ENCODE data around the gene C10orf143. TPM values are rescaled to one million over a fixed set of nuclear protein-coding genes. Genes with fewer than 3 reads are reported as not detected.
A peak's percentile ranks its signal among the peaks of the same experiment; 100 is the strongest.

C10orf143 gene
- total RNA-seq, 1 donor, result 1.3 TPM

DNA sequence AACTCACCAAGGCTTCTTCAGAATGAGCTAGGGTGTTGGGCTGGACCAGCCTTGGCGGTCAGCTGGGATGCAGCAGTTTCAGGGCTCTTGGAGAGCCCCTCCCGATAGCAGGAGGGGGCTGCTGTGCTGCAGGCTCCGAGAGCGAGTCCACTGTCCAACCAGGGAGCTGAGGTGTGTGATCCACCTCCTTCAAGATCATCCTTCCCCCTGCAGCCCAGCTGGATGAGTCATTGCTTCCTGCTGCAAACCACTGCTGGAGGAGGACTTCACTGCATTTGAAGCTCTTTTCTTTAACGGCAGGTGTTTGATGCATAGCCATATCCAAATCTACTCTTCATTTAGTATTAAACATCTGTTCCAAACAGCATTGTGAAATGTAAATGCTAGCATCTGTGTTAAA is 92.4 kb downstream of the C10orf143 start:
- peak in 2 of 3 donors; percentile 5 to 14 for DNase-seq (ENCODE audit: low read depth in 2 of 3, low spot score in 2 of 3)

DNA sequence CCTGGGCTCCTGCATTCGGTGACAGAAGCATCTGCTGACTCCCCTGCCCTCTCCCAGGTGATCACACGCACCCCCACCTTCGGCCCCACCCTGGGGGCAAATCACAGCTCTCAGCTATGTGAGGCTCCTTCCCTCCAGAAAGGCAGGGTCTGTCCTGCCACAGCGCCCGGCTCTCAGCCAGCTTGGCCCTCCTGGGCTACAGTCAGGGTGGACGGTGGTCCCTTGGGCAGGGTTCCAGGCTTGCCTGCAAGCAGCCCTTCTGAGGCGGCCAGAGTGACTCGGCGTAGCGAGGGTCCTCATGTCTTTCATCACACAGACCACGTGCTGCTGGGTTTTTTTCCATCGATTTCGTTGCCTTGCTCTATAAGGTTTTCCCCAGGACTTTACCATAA is 93.0 kb downstream of the C10orf143 start:
- no peak for DNase-seq (ENCODE audit: low read depth in 2 of 3, low spot score in 2 of 3)

DNA sequence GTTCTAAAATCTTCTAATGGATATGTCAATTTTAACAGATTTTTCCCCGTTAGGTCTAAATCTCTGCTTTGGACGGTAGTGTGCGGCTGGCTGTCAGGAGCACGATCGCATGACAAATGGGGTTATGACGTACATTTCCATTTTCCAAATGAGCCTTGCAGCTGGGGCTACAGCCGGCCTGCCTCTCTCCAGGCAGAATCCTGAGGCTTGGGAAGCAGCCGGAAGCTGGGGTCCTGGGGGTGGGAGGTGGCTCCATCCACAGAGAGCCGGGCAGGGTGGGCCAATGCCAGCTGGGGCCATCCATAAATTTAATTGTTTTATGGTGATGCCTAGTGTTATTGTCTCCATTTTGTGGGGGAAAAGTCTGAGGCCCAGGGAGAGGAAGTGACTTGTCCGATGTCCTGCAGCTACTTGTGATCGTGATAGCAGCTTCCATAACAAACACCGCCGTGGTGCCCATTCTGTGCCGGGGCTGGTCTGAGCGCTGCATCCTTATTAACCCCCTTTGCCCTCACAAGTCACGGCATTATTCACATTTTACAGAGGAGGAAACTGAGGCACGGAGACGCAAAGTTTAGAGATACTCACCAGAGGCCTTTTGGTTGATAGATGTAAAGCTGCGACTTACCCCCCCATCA is 93.5 kb downstream of the C10orf143 start:
- no peak for DNase-seq (ENCODE audit: low read depth in 2 of 3, low spot score in 2 of 3)

DNA sequence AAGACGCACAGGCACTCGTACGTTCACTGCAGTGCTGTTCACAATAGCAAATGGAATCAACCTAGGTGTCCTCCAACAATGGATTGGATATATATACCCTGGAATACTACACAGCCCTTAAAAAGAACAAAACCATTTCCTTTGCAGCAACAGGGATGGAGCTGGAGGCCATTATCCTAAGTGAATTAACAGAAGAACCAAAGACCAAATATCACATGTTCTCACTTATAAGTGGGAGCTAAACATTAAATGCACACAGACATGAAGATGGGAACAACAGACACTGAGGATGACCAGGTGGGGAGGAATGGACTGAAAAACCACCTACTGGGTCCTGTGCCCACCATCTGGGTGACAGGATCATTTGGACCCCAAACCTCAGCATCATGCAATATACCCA is 94.5 kb downstream of the C10orf143 start:
- no peak for DNase-seq (ENCODE audit: low read depth in 2 of 3, low spot score in 2 of 3)

DNA sequence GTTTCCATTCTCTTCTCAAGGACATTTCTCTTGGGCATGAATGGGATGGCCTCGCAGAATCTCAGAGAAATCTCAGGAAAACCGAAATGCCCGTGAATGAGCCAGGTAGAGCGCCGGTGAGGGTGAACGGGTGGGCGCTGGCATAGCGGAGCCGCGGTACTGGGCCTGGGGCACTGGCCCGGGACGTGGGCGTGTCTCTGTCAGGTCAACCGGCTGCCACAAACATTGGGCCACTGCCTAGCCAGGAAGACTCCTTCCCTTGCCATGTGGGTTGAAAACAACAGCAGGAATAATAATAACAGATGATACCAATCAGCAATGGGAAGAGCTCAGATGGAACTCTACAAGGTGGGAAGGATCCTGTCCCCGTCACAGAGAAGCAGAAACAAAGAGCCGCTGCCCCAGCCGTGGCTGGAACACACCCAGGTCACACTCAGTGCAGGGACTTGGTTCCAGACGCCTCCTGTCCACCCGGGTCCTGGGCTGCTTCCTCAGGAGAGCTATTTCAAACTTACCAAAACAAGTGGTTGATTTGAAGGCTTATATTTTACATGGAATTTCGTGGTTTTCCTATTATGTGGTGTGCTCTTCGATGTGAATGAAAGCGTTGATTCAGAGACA is 95.4 kb downstream of the C10orf143 start:
- no peak for DNase-seq (ENCODE audit: low read depth in 2 of 3, low spot score in 2 of 3)

DNA sequence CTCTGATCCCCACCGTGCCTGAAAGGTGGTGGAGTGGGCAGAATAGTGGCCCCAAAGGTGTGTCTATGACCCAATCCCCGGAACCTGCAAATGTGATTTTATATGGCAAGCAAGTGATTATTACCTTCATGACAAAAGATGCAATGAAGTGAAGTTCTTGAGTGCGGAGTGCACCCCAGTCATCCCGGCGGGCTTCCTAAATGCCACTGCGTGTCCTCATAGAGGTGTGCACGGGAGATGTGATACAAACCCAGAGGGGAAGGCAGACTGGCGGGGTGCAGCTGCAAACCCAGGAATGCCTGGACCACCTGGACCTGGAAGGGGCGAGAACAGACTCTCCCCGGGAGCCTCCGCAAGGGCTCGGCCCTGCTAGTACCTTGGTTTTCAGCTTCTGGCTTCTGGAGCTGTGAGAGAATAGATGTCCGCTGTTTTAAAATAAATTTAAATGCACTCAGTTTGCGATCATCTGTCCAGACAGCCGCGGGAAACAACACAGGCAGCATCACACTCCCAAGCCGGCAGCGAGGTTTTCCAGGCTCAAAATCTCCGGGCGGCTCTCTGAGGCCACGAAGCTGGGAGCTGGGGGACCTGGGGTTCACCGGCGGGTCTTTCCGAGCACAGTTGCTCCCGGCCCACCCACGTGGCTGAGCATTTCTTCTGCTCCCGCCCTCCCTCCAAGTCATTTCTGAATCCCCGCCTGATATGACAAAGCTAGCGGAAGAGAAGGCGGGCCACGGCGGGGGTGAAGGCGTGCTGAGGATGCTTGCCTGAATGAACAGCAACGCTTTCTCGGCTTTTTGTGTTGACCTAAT is 96.2 kb downstream of the C10orf143 start:
- DNase-seq (ENCODE audit: low read depth in 2 of 3, low spot score in 2 of 3), result no peak

Other genes with a start within 250 kb of the C10orf143 start
- gene EBF3, start 146.6 kb downstream of the C10orf143 start, total RNA-seq, result not detected
- gene GLRX3, start 25.6 kb upstream of the C10orf143 start, total RNA-seq, result 17.2 TPM